ENCODE data around the gene CALB2.

The CALB2 gene

DNA sequence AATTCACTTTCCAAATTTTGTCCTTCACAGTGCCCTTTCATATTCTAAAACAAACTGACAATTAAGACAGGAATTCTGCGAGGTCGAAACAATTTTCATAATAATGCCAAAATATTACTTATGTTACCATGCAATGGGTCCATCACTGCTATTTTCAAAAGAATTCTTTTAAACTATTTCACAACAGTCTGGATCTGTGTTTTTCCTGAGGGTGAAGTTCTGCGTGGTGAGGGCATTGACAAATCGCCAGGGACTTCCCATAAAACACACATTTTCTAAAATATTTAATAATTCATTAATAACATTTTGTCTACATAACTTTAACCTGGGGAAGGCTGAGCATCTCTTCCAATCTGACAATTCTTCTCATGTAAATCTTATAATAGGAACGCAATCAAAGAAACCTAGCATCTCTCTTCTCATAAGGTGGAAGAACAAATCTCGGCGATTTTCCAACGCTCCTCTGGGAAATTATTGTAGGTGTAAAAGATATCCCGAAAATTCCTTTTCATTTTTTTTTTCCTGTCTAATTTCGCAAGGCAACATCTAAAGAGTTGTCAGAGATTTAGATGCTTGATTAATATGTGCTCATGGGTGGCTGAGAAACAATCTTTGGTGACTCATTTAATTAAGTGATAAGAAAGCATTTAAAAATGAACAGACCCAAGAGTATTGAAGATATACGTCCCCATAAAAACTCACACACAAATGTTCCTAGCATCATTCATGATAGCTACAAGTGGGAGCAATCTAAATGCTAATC lies 41.5 kb downstream of the CALB2 start:
- no peak for DNase-seq

DNA sequence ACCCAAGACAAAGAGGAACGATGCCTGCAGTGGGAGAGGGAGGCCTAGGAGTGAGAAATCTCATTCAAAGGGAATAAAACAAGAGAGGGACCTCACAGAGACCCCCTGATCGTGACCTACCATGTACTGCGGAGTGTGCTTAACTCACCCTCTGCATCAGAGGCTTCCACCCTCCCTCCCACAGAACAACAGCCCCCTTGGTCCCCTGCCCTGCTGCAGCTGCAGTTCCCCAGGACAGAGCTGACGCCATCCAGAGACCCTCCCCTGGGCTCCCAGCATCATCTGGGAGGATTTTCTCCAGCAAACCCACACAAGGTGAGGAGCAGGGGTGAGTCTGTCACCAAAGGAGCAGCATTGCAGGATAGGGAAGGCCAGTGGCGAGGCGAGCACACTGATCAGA lies 43.5 kb downstream of the CALB2 start:
- no peak for DNase-seq

DNA sequence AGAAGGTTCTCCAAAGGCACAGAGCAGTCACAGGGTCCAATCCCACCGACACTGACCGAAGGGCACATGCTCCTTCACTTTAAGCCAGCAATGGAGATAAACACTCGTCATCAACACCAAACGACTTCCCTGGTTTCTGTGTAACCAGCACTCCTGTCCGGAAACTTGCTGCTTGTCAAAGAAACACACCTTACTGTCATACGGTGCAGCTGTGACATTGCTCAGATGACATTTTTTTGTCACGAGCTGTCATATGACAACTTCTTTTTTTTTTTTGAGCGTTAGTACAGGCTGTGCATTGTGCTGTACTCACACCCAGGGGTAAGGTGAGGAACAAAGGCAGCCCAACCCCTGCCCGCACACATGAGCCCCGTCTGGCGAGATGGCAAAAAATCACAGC lies 44.2 kb downstream of the CALB2 start:
- no peak for DNase-seq

DNA sequence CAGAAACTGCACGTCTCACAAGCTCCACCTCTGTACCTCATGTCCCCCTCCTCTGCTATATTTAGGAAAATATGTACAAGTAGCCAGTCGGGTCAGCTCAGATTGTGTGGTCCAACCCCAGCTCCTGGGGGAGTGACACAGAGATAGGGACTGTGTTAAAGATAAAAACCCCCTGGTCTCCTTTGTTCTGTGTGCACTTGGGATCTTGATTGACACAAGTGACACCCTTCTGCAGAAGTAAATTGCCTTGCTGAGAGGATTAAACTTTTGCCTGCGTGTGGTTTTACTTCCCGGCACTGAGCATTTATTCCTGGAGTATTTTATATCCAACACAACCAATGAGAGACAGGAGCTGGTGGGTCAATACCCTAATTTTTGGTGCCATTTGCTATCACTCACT lies 45.8 kb downstream of the CALB2 start:
- no peak for DNase-seq

DNA sequence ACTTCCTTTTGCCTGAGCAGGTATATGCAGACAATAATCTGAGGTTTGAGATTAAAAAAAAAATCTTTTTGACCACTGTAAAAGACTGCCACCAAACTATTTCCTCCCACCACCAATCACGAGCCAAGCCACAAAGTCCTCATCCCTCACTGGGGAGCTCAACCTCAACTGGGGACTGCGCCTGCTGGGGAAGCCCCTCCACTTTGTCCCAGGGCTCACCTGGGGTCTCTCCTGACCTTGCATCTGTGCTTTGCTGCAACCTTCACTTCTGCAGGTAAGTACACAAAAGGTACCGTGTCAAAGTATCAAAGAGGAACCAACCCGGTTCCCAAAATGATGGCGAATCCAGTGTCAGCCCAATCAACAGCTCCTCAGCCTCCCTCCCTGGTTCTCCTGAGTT lies 47.8 kb downstream of the CALB2 start:
- no peak for DNase-seq

DNA sequence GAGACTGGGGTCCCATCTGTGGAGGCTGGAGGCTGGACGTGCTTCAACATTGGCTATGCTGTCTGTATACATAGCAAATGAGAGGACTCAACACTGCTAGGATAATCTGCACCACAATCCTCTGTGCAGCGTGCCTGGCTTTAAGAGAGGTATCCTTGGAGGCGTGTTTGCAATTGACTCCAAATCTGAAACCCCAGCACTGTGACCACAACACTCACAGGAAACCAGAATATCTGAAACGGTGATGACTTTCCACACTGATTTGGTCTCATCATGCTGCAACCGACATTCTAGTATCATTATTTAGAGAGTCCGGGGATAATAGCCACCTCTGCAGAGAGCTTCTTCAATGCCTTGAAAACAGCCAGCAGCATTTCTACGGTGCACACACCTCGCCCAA lies 48.2 kb downstream of the CALB2 start:
- DNase-seq: no peak

DNA sequence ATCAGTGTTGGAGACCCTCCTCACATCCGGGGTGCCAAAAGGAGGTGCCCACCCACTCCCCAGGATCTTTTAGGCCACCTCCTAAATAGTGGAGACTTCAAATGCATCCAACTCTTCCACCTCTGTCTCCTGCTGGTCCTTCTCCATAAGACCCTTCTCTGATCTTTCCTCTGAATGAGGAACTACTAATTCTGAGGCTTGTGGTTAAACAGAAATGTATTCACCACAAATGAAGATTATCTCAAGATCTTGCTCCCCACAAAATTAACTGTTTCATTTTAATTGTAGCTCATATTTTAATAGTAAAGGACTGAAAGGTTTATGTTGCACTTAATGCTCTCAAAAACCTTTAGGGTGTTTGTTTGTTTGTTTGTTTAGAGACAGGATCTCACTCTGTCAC lies 49.2 kb downstream of the CALB2 start:
- DNase-seq: no peak

DNA sequence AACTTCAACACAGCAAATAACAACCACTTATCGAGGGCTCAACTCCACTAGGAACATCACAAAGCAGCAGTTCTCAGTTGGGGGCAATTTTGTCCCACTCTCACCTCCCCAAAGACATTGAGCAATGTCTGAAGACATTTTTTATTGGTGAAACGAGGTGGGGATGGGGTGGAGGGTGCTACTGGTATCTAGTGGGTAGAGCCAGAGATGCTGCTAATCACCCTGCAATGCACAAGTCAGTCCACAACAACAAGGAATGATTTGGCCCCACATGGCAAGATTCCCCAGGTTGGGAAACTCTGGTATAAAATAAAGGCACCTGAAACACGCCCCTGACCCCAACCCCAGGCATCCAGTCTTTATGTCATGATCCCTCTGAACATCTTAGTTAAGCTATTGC lies 50.0 kb downstream of the CALB2 start:
- no peak for DNase-seq

DNA sequence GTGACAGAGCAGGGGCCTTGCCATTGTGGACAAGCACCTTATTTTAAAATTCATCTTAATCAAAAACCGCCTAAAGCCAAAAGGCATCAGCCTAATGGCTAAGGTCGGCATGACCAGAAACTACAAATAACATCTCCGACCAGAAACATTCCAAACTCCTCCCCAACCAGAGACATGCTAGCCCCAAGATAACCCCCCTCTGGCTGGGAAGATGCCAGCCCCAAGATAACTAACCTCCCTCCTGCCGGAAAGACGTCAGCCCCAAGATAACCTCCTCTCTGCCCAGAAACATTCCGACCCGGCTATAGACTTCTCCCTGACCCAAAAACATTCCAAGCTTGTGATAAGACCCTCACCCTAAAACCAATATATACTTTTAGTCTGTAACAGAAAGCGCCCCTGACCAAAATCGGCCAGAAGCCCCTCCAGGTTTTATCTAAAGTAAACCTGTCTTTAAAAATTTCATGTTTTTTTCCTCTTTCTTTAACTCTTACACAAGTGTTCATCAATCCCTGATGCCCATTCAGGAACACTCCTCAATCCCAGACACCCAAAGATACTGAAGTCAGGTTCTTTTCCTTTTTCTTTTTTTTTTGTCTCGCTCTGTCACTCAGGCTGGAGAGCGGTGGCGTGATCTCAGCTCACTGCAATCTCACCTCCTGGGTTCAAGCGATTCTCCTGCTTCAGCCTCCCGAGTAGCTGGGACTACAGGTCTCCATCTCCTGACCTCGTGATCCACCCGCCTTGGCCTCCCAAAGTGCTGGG lies 50.7 kb downstream of the CALB2 start:
- DNase-seq: no peak

DNA sequence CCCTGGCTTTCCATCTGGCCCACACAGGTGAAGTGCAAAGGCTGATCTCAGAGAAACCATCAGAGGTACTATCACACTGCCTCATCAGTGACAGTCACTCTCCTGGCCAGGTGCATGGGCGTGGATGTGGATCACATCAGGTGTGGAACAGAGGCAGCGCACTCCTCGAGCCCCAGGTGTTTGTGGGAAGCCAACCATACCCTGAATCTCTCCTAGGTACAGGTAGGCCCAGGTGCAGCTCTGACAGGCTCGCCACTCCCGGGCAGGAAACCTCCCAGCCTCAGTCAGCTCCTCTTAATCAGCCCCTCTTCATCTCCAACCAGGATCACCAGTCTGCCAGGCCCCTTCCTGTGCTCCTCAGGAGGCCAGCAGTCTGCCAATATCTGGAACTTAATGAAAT lies 51.6 kb downstream of the CALB2 start:
- DNase-seq: no peak

DNA sequence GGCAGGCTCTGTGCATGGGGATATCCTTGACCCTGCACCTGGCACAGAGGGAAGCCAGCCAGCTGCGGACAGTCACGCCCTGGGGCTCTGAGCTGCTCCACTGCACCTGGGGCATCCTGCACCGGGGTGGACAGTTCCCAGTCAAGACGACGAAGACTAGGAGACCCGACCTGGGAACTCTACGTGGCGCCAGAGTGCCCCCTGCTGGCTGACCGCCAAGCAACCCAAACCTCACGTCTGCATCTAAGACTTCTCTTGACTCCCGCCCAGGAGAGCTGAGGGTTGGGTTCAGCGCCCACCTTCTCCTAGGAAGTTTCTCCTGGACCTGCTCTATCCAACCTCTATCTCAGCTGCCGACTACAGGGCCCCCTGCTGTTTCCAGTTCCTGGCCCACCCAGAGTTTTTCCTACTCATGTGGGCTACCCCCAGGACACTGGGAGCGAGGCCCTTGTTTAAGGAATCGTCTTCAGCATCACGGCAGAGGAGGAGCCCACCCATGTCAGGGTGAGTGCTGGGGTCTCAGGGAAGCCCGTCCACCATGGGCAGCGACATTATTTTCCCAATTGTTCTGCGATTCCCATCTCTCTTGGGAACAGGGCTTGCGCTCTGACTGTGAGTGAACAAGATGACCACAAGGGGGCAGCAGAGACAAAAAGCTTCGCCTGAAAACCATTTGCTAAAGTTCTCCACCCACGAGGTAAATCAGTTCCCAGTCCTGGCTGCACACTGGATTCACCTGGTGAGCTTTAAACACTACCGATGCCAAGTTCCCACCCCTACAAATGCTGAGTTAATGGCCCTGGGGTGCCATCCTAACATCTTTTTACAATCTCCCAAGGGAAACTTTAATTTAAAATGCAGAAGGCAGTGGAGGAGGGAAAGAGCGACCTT lies 54.0 kb downstream of the CALB2 start:
- peak; percentile 53 to 57 for DNase-seq

DNA sequence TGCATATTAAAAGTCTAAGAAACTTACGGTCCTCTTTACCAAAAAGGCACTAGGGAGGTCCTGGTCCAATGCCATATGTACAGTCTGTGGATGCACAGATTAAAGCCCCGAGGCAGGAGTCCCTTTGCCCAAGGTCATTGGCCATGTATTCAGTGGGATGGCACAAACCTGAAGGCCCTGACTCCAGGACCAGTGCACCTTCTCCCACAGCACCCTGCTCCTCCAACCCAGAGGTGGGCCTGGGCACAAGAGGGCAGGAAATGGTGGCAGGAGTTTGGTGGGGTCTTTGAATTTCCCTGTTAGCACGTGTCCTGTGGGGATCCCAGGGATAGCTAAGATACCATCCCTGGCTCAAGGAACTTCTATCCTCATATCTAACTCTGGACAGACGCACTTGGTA lies 54.8 kb downstream of the CALB2 start:
- DNase-seq: no peak

DNA sequence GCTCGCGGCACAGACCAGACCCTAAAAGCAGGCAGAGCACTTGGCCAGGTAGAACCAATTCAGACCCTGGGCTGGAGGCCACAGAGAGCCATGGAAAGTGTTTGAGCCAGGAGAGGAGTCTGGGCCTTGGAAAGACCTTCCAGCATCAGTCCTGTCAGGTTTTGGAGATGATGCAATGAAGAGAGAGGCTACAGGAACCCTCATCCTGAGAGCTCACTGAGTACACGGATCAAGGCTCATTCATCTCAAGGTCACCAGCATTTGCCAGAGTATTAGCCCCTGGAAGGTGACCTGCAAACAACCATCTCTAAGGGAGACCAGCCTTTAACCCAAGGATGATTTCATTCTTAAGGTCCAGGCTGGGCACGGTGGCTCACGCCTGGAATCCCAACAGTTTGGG lies 55.5 kb downstream of the CALB2 start:
- DNase-seq: no peak

DNA sequence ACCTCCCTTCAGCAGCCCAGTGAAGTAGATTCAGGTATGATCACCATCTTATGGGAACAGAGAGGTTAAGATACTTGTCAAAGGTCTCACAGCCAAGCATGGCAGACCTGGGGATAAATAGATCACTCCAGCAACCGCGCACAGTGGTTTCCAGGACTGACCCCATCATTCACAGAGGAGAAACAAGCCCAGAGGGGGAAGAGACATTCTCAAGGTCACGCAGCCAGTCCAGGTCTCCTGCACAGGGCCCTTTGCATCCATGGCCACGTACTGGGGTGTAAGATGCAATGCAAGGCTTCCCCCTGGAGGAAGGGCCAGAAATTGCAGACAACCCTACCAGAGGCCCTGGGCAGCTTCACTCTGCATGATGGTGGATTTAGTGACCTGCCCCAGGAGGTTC lies 63.4 kb downstream of the CALB2 start:
- DNase-seq: no peak

DNA sequence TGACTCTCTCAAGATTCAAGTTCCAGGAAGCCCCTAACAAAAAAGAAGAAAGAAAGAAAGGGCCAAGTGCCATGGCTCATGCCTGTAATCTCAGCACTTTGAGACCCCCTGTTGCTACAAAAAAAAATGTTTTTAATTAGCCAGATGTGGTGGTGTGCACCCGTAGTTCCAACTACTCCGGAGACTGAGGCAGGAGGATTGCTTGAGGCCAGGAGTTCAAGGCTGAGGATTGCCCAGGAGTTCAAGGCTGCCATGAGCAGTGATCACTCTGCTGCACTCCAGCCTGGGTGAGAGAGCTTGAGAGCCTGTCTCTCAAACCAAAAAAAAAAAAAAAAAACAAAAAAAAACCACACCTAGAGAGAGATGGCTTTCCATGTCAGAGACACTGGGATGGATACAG lies 64.5 kb downstream of the CALB2 start:
- no peak for DNase-seq

DNA sequence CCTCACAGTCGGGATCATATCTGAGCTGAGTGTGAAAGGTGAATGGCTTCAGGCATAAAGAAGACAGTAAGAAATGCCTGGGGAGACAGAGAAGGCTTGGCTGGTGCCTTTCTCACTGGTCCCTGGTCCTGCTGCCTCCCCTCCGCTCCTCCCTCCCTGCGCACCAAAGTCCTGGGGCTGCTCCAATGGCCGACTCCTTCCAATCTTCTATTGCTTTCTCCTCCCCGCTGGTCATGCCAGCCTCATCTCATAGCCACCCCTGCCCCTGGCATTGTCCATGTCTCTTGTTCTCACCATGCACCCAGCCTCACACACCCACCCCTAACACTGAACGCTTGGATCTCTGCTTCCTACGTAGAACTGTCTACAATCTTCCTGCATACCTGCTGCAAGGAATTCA lies 65.3 kb downstream of the CALB2 start:
- no peak for DNase-seq

DNA sequence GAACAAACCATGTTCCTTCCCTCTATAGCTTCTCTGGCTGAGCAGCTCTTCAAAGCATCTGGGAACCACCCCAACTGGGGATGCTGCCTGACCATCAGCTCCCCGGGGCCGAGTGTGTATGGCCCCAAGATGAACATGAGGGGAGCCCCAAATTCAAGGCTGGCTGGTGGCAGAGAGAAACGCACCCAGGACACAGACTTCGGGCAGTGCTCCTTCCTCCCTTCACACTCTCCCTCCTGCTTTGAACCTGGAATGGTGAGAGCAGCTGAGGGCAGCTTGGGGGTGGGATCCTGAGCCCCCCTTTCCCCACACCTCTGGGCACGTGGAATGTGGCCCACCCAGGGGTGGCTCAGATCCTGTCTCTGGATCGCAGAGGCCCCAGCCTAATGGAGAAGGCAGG lies 66.1 kb downstream of the CALB2 start:
- no peak for DNase-seq

DNA sequence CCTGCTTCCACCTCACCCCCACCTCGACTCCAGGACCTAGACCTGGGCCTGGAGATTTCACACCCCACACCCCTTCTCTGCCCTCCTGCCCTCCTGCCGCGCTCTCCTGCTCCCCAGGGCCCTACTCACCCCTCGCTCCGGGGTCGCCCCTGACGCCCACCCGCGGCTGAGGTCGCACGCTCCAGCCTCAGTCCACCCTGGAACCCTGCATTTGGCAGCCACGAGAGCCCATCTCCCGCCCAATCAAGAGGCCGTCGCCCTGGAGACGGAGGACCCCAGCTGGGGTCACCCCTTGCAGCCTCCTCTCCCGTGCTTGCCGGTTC lies 67.2 kb downstream of the CALB2 start:
- DNase-seq: no peak

DNA sequence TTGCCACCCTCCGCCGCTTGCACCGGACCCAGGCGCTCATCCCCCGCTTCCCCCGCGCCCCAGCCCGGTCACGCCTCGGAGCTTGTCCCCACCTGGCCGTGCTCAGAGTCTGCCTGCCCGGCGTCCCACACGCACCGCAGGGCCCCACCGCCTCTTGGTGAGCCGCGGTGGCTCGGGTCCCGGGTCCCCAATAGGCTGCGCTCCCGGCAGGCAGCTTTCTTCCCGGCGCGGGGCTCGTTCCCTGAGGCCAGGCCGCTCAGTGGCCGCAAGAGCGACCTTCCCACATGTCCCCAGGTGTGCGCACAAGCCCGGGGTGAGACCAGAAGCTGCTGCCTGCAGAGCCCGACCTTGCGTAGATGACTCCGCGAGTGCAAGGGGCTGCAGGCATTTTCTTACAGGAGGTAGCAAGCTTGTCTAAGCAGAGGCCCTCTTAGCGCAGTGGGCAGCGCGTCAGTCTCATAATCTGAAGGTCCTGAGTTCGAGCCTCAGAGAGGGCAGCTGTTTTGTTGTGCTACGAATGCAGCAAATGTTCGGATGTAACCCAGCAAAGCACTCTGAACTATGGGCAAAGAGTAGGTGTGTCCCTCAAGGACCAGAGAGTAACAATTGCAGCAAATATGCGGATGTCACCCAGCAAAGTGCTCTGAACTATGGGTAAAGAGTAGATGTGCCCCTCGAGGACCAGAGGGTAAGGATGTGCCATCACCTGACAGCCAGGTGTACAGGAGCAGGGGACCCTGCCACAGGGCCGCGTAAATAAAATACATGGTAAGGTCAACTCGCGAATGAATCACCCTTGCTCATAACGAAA lies 67.8 kb downstream of the CALB2 start:
- no peak for DNase-seq

DNA sequence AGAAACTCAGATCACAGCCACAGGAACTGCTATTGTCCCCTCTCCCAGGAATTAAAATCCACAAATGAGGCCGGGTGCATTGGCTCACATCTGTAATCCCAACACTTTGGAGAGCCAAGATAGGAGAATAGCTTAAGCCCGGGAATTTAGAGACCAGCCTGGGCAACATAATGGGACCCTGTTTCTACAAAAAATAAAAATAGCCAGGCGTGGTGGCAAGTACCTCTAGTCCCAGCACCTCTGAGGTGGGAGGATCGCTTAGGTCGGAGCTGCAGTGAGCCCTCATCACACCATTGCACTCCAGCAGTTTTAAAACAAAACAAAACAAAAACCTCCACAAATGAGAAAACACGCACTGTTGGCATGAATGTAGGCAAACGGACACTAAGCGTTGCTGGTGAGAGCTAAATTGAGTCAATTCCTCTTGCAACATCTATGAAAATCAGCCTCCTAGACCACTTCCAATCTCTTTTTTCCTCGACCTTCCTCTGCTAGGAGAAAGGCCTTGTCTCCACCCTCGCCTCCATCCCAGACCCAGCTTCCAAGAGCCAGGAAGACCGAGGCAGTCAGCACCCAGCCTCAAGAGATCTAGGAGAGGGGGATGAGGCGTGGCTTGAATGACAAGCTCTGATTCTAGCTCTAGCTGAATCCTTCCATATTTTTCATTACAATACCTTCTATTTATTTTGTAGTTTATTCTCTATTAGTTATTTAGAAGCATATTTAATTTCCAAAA lies 68.5 kb downstream of the CALB2 start:
- no peak for DNase-seq

DNA sequence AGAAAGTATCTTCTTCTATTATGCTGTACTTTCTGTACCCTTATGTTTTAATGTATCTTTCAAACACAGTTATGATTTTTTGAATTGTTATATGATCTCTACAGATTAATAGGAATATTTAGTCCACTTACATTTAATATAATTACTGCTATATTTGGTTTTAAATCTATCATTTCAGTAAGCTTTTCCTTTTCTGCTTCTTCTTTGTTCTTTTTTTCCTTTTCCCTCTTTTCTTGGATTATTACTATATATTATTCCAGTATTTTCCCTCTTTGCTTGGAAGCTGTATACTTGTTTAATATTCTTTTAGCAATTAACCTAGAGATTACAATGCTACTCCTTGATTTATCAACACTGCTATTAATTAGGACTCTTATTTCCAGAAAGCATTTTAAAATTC lies 69.9 kb downstream of the CALB2 start:
- DNase-seq: no peak

DNA sequence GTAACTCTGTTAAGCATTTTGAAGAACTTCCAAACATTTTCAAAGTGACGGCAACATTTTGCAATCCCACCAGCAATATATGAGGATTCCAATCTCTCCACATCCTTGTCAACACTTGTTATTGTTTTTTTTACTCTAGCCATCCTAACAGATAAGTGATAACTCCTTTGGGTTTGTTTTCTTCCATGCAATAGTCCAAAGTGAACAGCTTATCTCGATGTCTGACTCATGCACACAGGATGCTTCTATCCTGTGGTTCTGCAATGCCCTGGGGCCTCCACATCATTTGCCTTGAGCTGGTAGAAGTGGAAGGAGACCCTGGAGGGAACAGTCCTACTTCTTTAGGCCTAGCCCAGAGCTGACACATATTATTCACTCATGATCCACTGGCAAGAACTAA lies 70.4 kb downstream of the CALB2 start:
- DNase-seq: no peak
